SJSA1 (cell line): ENCODE data around the gene FLT4. TPM values are rescaled to one million over a fixed set of nuclear protein-coding genes. Genes with fewer than 3 reads are reported as not detected.
A peak's percentile ranks its signal among the peaks of the same experiment; 100 is the strongest.

Experiments
- DNase-seq, 2 experiments: peaks; one replicate each; pipeline ENCODE4 v3.0.0-alpha.2; 2015 to 2020; ENCODE audit warnings: low spot score in 2 of 2, low read depth in 1 of 2
- H3K27ac ChIP-seq: fragments of 250-450 bp; sonication (Bioruptor Pico); 2 replicates; pipeline ENCODE4 v1.5.1; 2020; ENCODE audit warnings: mild to moderate bottlenecking, moderate library complexity
- H3K27me3 ChIP-seq: fragments of 250-450 bp; sonication (Bioruptor Pico); replicated peaks from 2 replicates; pipeline ENCODE4 v1.5.1; 2020; ENCODE audit warnings: mild to moderate bottlenecking, moderate library complexity
- H3K36me3 ChIP-seq: fragments of 250-450 bp; sonication (Bioruptor Pico); 2 replicates; pipeline ENCODE4 v1.5.1; 2020; ENCODE audit warnings: mild to moderate bottlenecking
- H3K4me1 ChIP-seq: fragments of 250-450 bp; sonication (Bioruptor Pico); replicated peaks from 2 replicates; pipeline ENCODE4 v1.6.1; 2021; ENCODE audit warnings: mild to moderate bottlenecking
- H3K4me3 ChIP-seq: fragments of 250-450 bp; sonication (Bioruptor Pico); 2 replicates; pipeline ENCODE4 v1.5.1; 2020; ENCODE audit warnings: mild to moderate bottlenecking
- H3K9me3 ChIP-seq: fragments of 250-450 bp; sonication (Bioruptor Pico); replicated peaks from 2 replicates; pipeline ENCODE4 v1.5.1; 2020; ENCODE audit warnings: mild to moderate bottlenecking
- total RNA-seq: library from RNA; depleted of rRNA; stranded (reverse); fragments of >200 nt; shearing (Covaris generic); gene quantifications from 2 replicates; pipeline ENCODE4 v1.2.3, GENCODE V29; 2014

FLT4 gene
- total RNA-seq, 1 experiment from 2014 or later: not detected

- DNase-seq: peak in 1 of 2 experiments; percentile 45
- Histone ChIP-seq H3K27me3 (peaks cover 65% of the 10 kb centered on the region), H3K27ac (no peak overlapping the region), H3K36me3 (no peaks in the 10 kb centered on the region), H3K4me3 (no peak overlapping the region), H3K4me1 (no peaks in the 10 kb centered on the region), H3K9me3 (no peaks in the 10 kb centered on the region)
These were observed 6.1 kb downstream of the FLT4 start for GRCh38 chr5:180643191-180643851.

- H3K36me3 ChIP-seq: no peaks in the 10 kb centered on the region
- H3K9me3 ChIP-seq: no peaks in the 10 kb centered on the region
- H3K27me3 ChIP-seq: peaks cover 60% of the 10 kb centered on the region
- no peak overlapping the region for H3K4me3 ChIP-seq
- no peaks in the 10 kb centered on the region for H3K4me1 ChIP-seq
- DNase-seq: no peak
- no peak overlapping the region for H3K27ac ChIP-seq
These were observed 6.6 kb downstream of the FLT4 start for GRCh38 chr5:180642779-180643178.

GRCh38 chr5:180642181-180642775 lies 7.1 kb downstream of the FLT4 start:
- no peak overlapping the region for H3K27ac ChIP-seq
- no peaks in the 10 kb centered on the region for H3K4me1 ChIP-seq
- no peaks in the 10 kb centered on the region for H3K36me3 ChIP-seq
- H3K27me3 ChIP-seq: peaks cover 55% of the 10 kb centered on the region
- no peaks in the 10 kb centered on the region for H3K9me3 ChIP-seq
- H3K4me3 ChIP-seq: no peak overlapping the region
- DNase-seq: no peak

- Histone ChIP-seq H3K9me3 (no peaks in the 10 kb centered on the region), H3K4me3 (no peak overlapping the region), H3K27ac (no peak overlapping the region), H3K27me3 (peaks cover 47% of the 10 kb centered on the region), H3K36me3 (no peaks in the 10 kb centered on the region), H3K4me1 (no peaks in the 10 kb centered on the region)
- peak in 1 of 2 experiments; percentile 42 for DNase-seq
These were observed 7.9 kb downstream of the FLT4 start for GRCh38 chr5:180641566-180641900.

- DNase-seq: no peak
- Histone ChIP-seq H3K9me3 (no peaks in the 10 kb centered on the region), H3K4me1 (no peaks in the 10 kb centered on the region), H3K36me3 (no peaks in the 10 kb centered on the region), H3K4me3 (no peak overlapping the region), H3K27me3 (peaks cover 42% of the 10 kb centered on the region), H3K27ac (no peak overlapping the region)
These were observed 8.4 kb downstream of the FLT4 start for GRCh38 chr5:180640861-180641565.

GRCh38 chr5:180640611-180640860 lies 8.9 kb downstream of the FLT4 start:
- Histone ChIP-seq H3K27ac (no peak overlapping the region), H3K9me3 (no peaks in the 10 kb centered on the region), H3K27me3 (peaks cover 37% of the 10 kb centered on the region), H3K36me3 (no peaks in the 10 kb centered on the region), H3K4me1 (no peaks in the 10 kb centered on the region), H3K4me3 (no peak overlapping the region)
- no peak for DNase-seq

- Histone ChIP-seq H3K4me1 (no peaks in the 10 kb centered on the region), H3K27ac (no peak overlapping the region), H3K36me3 (no peaks in the 10 kb centered on the region)
These were observed 9.4 kb downstream of the FLT4 start for GRCh38 chr5:180639741-180640610.

GRCh38 chr5:180639287-180639686 lies 10.1 kb downstream of the FLT4 start:
- no peak overlapping the region for H3K27ac ChIP-seq
- peaks cover 27% of the 10 kb centered on the region for H3K27me3 ChIP-seq
- no peaks in the 10 kb centered on the region for H3K9me3 ChIP-seq
- H3K4me1 ChIP-seq: no peaks in the 10 kb centered on the region
- DNase-seq: no peak
- H3K4me3 ChIP-seq: no peak overlapping the region
- H3K36me3 ChIP-seq: no peaks in the 10 kb centered on the region

More at GRCh38 chr5:180639741-180640610, 9.4 kb downstream of the FLT4 start:
- DNase-seq: no peak
- no peak overlapping the region for H3K4me3 ChIP-seq
- peaks cover 34% of the 10 kb centered on the region for H3K27me3 ChIP-seq
- no peaks in the 10 kb centered on the region for H3K9me3 ChIP-seq

GRCh38 chr5:180637962-180638680 lies 11.3 kb downstream of the FLT4 start:
- DNase-seq: no peak
- Histone ChIP-seq H3K4me3 (no peak overlapping the region), H3K27ac (no peak overlapping the region), H3K36me3 (no peaks in the 10 kb centered on the region), H3K27me3 (peaks cover 17% of the 10 kb centered on the region; the same call in 1 of the 2 replicates), H3K9me3 (no peaks in the 10 kb centered on the region), H3K4me1 (no peaks in the 10 kb centered on the region)

GRCh38 chr5:180636403-180637075 lies 12.9 kb downstream of the FLT4 start:
- no peak for DNase-seq
- peaks cover 5% of the 10 kb centered on the region; the same call in 1 of the 2 replicates for H3K27me3 ChIP-seq
- H3K4me3 ChIP-seq: no peak overlapping the region
- no peaks in the 10 kb centered on the region for H3K4me1 ChIP-seq
- no peaks in the 10 kb centered on the region for H3K36me3 ChIP-seq
- H3K27ac ChIP-seq: no peak overlapping the region
- H3K9me3 ChIP-seq: no peaks in the 10 kb centered on the region

GRCh38 chr5:180636016-180636402 lies 13.4 kb downstream of the FLT4 start:
- no peaks in the 10 kb centered on the region for H3K9me3 ChIP-seq
- peaks cover under 1% of the 10 kb centered on the region; the same call in 1 of the 2 replicates for H3K27me3 ChIP-seq
- no peak overlapping the region for H3K4me3 ChIP-seq
- no peaks in the 10 kb centered on the region for H3K4me1 ChIP-seq
- DNase-seq: no peak
- H3K36me3 ChIP-seq: no peaks in the 10 kb centered on the region
- no peak overlapping the region for H3K27ac ChIP-seq

- Histone ChIP-seq H3K9me3 (no peaks in the 10 kb centered on the region), H3K36me3 (no peaks in the 10 kb centered on the region), H3K27me3 (peaks cover 7% of the 10 kb centered on the region), H3K27ac (no peak overlapping the region), H3K4me1 (no peaks in the 10 kb centered on the region), H3K4me3 (no peak overlapping the region)
- no peak for DNase-seq
These were observed 15.9 kb downstream of the FLT4 start for GRCh38 chr5:180633283-180634177.
